Breast epithelium (tissue), 3 donors: Measurements from ENCODE around the gene DNM1L.

ENCODE experiments used
- POLR2A ChIP-seq: fragments of 450-650 bp; IDR thresholded peaks from one replicate; pipeline ENCODE4 v1.6.1; 2016; ENCODE audit warnings: antibody characterized with exemption, mild to moderate bottlenecking, moderate library complexity
- POLR2AphosphoS5 ChIP-seq, 3 donors: sonication (generic); formaldehyde crosslinking; IDR thresholded peaks; one replicate each; pipeline ENCODE4 v1.6.1; 2017; ENCODE audit warnings: antibody characterized with exemption in 3 of 3
- TF ChIP-seq, protein P1 (sequence below), 3 donors: fragments of 450-650 bp; IDR thresholded peaks; one replicate each; pipeline ENCODE4 v1.5.1; 2016 to 2017; ENCODE audit warnings: antibody characterized with exemption in 3 of 3, mild to moderate bottlenecking in 3 of 3, moderate library complexity in 3 of 3

DNA sequence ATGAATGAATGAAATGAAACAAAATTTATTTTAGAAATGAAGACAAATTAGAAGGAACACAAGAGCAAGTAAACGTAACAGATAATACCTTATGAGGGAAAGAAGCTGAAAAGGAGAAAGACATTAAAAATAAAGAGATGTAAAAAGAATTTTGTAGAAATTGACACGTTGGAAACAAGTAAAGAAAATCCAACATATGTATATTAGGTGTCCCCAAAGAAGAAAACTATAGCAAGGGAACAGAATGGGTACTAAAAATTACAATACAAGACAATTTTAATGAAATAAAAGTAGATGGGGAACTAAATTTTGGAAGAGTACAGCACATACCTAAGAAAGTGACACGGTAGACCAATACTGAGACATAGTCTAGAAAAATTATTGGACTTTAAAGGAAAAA is 16.7 kb downstream of the DNM1L start:
- TF ChIP-seq, protein P1, sequence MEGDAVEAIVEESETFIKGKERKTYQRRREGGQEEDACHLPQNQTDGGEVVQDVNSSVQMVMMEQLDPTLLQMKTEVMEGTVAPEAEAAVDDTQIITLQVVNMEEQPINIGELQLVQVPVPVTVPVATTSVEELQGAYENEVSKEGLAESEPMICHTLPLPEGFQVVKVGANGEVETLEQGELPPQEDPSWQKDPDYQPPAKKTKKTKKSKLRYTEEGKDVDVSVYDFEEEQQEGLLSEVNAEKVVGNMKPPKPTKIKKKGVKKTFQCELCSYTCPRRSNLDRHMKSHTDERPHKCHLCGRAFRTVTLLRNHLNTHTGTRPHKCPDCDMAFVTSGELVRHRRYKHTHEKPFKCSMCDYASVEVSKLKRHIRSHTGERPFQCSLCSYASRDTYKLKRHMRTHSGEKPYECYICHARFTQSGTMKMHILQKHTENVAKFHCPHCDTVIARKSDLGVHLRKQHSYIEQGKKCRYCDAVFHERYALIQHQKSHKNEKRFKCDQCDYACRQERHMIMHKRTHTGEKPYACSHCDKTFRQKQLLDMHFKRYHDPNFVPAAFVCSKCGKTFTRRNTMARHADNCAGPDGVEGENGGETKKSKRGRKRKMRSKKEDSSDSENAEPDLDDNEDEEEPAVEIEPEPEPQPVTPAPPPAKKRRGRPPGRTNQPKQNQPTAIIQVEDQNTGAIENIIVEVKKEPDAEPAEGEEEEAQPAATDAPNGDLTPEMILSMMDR (IDR thresholded peaks at IDR 0.05) = no peak
- TF ChIP-seq POLR2A (no peak), POLR2AphosphoS5 (IDR thresholded peaks at IDR 0.05) (no peak)
